Measurements from ENCODE around the gene FSTL5. TPM values are rescaled to one million over a fixed set of nuclear protein-coding genes. Genes with fewer than 3 reads are reported as not detected.

FSTL5 gene
- total RNA-seq, 1 donor from 2014 or later, result not detected

DNA sequence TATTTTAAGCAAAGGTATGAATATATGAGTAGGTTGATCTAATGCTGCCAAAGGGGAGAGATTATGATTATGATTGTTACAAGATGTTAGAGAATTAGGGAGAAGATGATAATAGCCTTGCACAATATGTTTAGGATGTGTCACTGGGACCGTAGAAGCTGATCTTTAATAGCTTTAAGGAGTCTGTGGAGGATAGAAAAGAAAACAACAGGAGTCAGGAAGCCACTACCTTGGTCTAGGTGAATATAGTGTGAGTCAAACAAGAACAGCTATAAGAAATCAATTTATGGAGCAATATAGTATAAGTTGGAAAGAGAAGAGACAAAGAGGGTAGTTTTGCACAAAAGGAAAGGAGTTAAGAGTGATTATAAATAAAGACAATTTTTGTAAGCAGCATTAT lies 232.7 kb downstream of the FSTL5 start:
- Mint-ChIP-seq H3K27me3 (no peaks in the 10 kb centered on the region), H3K4me3 (no peak overlapping the region), H3K27ac (no peak overlapping the region), H3K9me3 (peaks cover 2% of the 10 kb centered on the region), H3K36me3 (ENCODE audit: low read depth) (no peaks in the 10 kb centered on the region), H3K4me1 (no peaks in the 10 kb centered on the region)
- ChIA-PET POLR2A (no interaction called here), CTCF (no interaction called here)
- no peak for TF ChIP-seq CTCF (IDR thresholded peaks at IDR 0.05)
- intact Hi-C loops (cut with micrococcal nuclease), result no loop called here
- DNase-seq (no peak), ATAC-seq (ENCODE audit: low read depth) (no peak)

- DNase-seq, result no peak
- intact Hi-C loops (cut with micrococcal nuclease), result loop anchor here (2.0 kb wide), 1 partner anchor 15 kb away; no protein-coding TSS in a partner anchor
- ATAC-seq (ENCODE audit: low read depth), result no peak
- no peaks in the 10 kb centered on the region for H3K4me1 Mint-ChIP-seq
- no peak overlapping the region for H3K27ac Mint-ChIP-seq
- no peaks in the 10 kb centered on the region for H3K36me3 Mint-ChIP-seq (ENCODE audit: low read depth)
- no peak for TF ChIP-seq CTCF (IDR thresholded peaks at IDR 0.05)
- peaks cover 2% of the 10 kb centered on the region for H3K9me3 Mint-ChIP-seq
- POLR2A ChIA-PET, result no interaction called here
- no peak overlapping the region for H3K4me3 Mint-ChIP-seq
- CTCF ChIA-PET, result no interaction called here
- no peaks in the 10 kb centered on the region for H3K27me3 Mint-ChIP-seq
Observed at GRCh38 chr4:161929956-161930355, 233.8 kb downstream of the FSTL5 start.

GRCh38 chr4:161926033-161926828 lies 237.6 kb downstream of the FSTL5 start:
- no peaks in the 10 kb centered on the region for H3K27me3 Mint-ChIP-seq
- intact Hi-C loops (cut with micrococcal nuclease), result no loop called here
- CTCF ChIA-PET, result no interaction called here
- peaks cover 2% of the 10 kb centered on the region for H3K9me3 Mint-ChIP-seq
- H3K36me3 Mint-ChIP-seq (ENCODE audit: low read depth), result no peaks in the 10 kb centered on the region
- TF ChIP-seq CTCF (IDR thresholded peaks at IDR 0.05), result no peak
- H3K27ac Mint-ChIP-seq, result no peak overlapping the region
- H3K4me3 Mint-ChIP-seq, result no peak overlapping the region
- H3K4me1 Mint-ChIP-seq, result no peaks in the 10 kb centered on the region
- POLR2A ChIA-PET, result no interaction called here
- DNase-seq, result no peak
- ATAC-seq (ENCODE audit: low read depth), result no peak

DNA sequence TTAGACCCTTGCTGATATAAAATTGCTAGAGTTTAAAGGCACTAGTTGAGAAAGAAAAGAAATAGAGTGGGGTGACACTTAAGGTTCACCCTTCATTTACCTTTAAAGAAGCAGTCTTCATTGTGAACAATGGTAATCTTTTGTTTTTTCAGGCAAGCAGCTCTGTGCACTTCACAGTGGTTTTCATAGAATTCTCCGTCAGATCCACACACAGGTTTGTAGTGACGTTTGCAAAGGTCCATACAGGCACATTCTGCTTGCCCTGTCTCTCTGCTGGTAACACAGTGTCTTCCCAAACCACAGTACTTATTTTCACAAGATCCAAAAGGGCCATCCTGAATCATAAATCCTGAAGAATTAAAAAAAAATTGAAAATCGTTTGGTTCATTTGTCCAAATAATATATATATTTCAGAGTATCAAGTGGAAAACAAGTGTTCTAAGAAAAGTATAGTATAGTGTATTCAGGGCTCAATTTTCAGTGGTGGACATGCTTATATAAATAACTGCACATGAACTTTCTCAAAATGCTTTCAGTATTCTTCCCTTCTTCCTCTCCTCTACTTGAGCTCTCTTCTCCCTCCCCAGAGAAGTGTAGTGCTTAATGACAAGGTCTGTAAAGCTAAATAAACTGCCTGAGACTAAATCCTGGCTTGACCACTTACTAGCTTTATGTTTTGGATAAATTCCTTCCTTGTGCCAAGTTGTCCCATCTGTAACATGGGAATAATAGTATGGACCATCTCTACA lies 243.3 kb downstream of the FSTL5 start:
- Mint-ChIP-seq H3K27me3 (no peaks in the 10 kb centered on the region), H3K4me3 (no peak overlapping the region), H3K4me1 (no peaks in the 10 kb centered on the region), H3K36me3 (ENCODE audit: low read depth) (no peaks in the 10 kb centered on the region), H3K27ac (no peak overlapping the region), H3K9me3 (no peaks in the 10 kb centered on the region)
- CTCF ChIA-PET, result no interaction called here
- DNase-seq, result no peak
- no peak for TF ChIP-seq CTCF (IDR thresholded peaks at IDR 0.05)
- POLR2A ChIA-PET, result no interaction called here
- intact Hi-C loops (cut with micrococcal nuclease), result no loop called here
- no peak for ATAC-seq (ENCODE audit: low read depth)

GRCh38 chr4:161919442-161920220 lies 244.2 kb downstream of the FSTL5 start:
- H3K9me3 Mint-ChIP-seq, result no peaks in the 10 kb centered on the region
- ATAC-seq (ENCODE audit: low read depth) (no peak), DNase-seq (no peak)
- ChIA-PET POLR2A (no interaction called here), CTCF (no interaction called here)
- intact Hi-C loops (cut with micrococcal nuclease), result no loop called here
- no peaks in the 10 kb centered on the region for H3K36me3 Mint-ChIP-seq (ENCODE audit: low read depth)
- H3K4me1 Mint-ChIP-seq, result no peaks in the 10 kb centered on the region
- no peak for TF ChIP-seq CTCF (IDR thresholded peaks at IDR 0.05)
- H3K4me3 Mint-ChIP-seq, result no peak overlapping the region
- H3K27me3 Mint-ChIP-seq, result no peaks in the 10 kb centered on the region
- H3K27ac Mint-ChIP-seq, result no peak overlapping the region
